ENCODE measurements around the gene APOO. TPM values are rescaled to one million over a fixed set of nuclear protein-coding genes. Genes with fewer than 3 reads are reported as not detected.

Gene APOO
- total RNA-seq, 1 donor from 2014 or later: 8.6 TPM

DNA sequence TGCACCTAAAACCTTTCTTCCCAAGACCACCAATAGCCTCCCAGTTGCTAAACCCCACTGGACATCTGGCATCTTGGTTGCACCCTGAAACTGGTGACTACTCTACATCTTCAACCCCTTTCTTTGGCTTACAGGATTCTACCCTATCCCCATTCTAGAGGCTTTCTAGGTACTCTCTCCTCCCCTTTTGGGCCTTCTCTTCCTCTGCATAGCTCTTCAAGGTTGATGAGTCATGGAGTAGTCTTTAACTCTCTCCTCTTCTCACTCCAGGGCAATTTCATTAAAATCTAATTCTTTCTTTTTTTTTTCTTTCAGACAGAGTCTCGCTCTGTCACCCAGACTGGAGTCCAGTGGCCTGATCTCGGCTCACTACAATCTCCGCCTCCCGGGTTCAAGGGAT, 16.8 kb downstream of the APOO start:
- no peaks in the 10 kb centered on the region for H3K4me1 ChIP-seq
- H3K36me3 ChIP-seq: no peaks in the 10 kb centered on the region
- no peak overlapping the region for H3K27ac ChIP-seq
- no peaks in the 10 kb centered on the region for H3K27me3 ChIP-seq
- no peaks in the 10 kb centered on the region for H3K9me3 ChIP-seq
- TF ChIP-seq POLR2AphosphoS5 (IDR thresholded peaks at IDR 0.05; ENCODE audit: insufficient read depth in 1 of 2, low read depth in 1 of 2): no peak
- TF ChIP-seq POLR2A (IDR thresholded peaks at IDR 0.05): no peak
- TF ChIP-seq, protein P1, sequence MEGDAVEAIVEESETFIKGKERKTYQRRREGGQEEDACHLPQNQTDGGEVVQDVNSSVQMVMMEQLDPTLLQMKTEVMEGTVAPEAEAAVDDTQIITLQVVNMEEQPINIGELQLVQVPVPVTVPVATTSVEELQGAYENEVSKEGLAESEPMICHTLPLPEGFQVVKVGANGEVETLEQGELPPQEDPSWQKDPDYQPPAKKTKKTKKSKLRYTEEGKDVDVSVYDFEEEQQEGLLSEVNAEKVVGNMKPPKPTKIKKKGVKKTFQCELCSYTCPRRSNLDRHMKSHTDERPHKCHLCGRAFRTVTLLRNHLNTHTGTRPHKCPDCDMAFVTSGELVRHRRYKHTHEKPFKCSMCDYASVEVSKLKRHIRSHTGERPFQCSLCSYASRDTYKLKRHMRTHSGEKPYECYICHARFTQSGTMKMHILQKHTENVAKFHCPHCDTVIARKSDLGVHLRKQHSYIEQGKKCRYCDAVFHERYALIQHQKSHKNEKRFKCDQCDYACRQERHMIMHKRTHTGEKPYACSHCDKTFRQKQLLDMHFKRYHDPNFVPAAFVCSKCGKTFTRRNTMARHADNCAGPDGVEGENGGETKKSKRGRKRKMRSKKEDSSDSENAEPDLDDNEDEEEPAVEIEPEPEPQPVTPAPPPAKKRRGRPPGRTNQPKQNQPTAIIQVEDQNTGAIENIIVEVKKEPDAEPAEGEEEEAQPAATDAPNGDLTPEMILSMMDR (IDR thresholded peaks at IDR 0.05): no peak
- intact Hi-C loops (cut with DNase I): no loop called here
- no peak for DNase-seq (ENCODE audit: extremely low spot score in 2 of 2)
- H3K4me3 ChIP-seq: no peak overlapping the region

DNA sequence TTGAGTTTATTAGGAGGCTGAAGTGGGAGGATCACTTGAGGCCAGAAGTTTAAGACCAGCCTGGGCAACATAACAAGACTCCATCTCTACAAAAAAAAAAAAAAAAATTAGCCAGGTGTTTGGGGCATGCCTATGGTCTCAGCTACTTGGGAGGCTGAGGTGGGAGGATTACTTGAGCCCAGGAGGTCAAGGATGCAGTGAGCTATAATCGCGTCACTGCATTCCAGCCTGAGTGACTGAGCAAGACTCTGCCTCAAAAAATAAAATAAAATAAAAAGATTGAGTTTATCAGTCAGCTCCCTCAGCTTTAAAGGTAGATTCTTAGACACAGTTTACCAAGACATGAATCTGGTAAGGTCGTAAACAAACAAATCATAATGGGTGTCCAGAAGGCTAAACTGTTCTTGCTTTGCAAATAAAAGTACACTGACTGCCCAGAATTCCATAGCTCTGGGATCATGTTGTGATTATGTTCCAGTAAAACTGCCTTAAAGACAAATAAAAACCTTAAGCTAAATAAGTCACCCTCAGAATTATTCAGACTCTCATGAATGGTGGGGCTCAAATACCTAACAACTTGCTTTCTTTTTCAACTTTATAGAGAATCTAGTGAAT, 18.7 kb downstream of the APOO start:
- Histone ChIP-seq H3K4me1 (peaks cover 1% of the 10 kb centered on the region), H3K27ac (no peak overlapping the region)
- TF ChIP-seq POLR2AphosphoS5 (IDR thresholded peaks at IDR 0.05; ENCODE audit: insufficient read depth in 1 of 2, low read depth in 1 of 2) (no peak), POLR2A (IDR thresholded peaks at IDR 0.05) (no peak)
- TF ChIP-seq, protein P1 (IDR thresholded peaks at IDR 0.05): no peak

DNA sequence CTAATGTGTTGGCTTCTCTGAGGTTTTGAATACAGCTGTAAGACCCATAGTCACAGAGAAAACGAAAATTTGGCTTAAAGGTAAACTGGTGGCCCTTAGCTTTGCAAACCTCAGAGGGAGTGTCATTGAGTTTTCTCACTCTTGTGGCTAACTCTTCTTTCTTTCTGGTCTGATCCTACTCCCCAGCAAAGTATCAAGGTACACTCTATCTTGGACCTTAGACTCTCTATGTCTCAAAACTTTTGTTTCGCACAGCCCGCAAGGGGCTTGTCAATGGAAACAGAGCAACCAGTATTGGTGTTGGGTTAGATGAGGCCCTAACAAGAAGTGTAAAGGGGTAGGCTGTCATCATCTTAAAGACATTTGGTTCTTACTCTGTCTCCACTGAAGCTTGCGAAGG, 19.8 kb downstream of the APOO start:
- H3K36me3 ChIP-seq: no peaks in the 10 kb centered on the region
- intact Hi-C loops (cut with DNase I): no loop called here
- H3K4me3 ChIP-seq: no peak overlapping the region
- no peak for DNase-seq (ENCODE audit: extremely low spot score in 2 of 2)
- no peak overlapping the region for H3K27ac ChIP-seq
- no peaks in the 10 kb centered on the region for H3K27me3 ChIP-seq
- peaks cover 12% of the 10 kb centered on the region for H3K4me1 ChIP-seq
- H3K9me3 ChIP-seq: no peaks in the 10 kb centered on the region
- no peak for TF ChIP-seq POLR2AphosphoS5 (IDR thresholded peaks at IDR 0.05; ENCODE audit: insufficient read depth in 1 of 2, low read depth in 1 of 2)
- no peak for TF ChIP-seq POLR2A (IDR thresholded peaks at IDR 0.05)
- TF ChIP-seq, protein P1 (IDR thresholded peaks at IDR 0.05): no peak

More for the DNA sequence above, 18.7 kb downstream of the APOO start:
- intact Hi-C loops (cut with DNase I): no loop called here
- H3K36me3 ChIP-seq: no peaks in the 10 kb centered on the region
- DNase-seq (ENCODE audit: extremely low spot score in 2 of 2): no peak
- H3K4me3 ChIP-seq: no peak overlapping the region
- no peaks in the 10 kb centered on the region for H3K9me3 ChIP-seq
- no peaks in the 10 kb centered on the region for H3K27me3 ChIP-seq

DNA sequence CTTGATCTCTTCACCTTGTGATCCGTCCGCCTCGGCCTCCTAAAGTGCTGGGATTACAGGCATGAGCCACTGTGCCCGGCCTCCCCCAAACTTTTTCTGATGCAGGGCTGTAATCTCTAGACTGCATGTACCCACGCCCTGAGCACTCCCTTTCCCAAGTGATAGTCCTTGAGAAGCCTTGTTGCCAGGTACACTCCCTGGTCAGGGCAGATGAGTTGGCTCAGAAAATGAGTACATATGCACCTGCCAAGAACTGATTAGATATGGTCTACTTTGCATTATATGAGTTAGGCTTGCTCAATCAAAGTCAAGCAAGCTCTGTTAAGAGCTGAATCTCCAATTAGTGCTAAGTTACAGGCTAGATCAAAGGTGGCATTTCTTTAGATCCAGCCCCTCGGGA, 20.3 kb downstream of the APOO start:
- H3K27me3 ChIP-seq: no peaks in the 10 kb centered on the region
- peak in 1 of 2 donors; percentile 34 for DNase-seq (ENCODE audit: extremely low spot score in 2 of 2)
- no peak overlapping the region for H3K27ac ChIP-seq
- no peaks in the 10 kb centered on the region for H3K9me3 ChIP-seq
- H3K4me3 ChIP-seq: no peak overlapping the region
- TF ChIP-seq POLR2AphosphoS5 (IDR thresholded peaks at IDR 0.05; ENCODE audit: insufficient read depth in 1 of 2, low read depth in 1 of 2) (no peak), POLR2A (IDR thresholded peaks at IDR 0.05) (no peak)
- TF ChIP-seq, protein P1 (IDR thresholded peaks at IDR 0.05): no peak
- intact Hi-C loops (cut with DNase I): no loop called here
- peaks cover 14% of the 10 kb centered on the region for H3K4me1 ChIP-seq
- no peaks in the 10 kb centered on the region for H3K36me3 ChIP-seq

DNA sequence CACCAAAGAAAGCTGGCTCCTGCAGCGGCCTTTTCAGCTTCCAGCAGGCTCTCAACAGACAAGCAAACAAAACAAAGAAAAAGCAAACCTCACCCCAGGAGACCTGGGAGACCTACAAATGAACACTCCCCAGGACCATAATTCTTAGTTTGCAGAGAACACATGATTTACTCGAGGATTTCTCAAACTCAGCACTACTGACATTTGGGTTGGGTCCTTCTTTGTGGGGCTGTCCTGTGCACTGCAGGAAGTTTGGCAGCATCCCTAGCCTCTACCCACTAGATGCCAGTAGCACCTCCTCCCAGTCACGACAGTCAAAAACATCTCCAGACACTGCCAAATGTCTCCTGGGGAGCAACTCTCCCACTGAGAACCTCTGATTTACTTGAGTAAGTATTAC, 21.9 kb downstream of the APOO start:
- no peak for TF ChIP-seq POLR2A (IDR thresholded peaks at IDR 0.05)
- no peak for TF ChIP-seq POLR2AphosphoS5 (IDR thresholded peaks at IDR 0.05; ENCODE audit: insufficient read depth in 1 of 2, low read depth in 1 of 2)
- TF ChIP-seq, protein P1 (IDR thresholded peaks at IDR 0.05): no peak
- Histone ChIP-seq H3K27me3 (no peaks in the 10 kb centered on the region), H3K27ac (no peak overlapping the region), H3K9me3 (no peaks in the 10 kb centered on the region), H3K4me1 (peaks cover 14% of the 10 kb centered on the region), H3K4me3 (no peak overlapping the region), H3K36me3 (no peaks in the 10 kb centered on the region)
- intact Hi-C loops (cut with DNase I): no loop called here
- no peak for DNase-seq (ENCODE audit: extremely low spot score in 2 of 2)

Data from vagina (tissue), 2 donors.